GM12878 (cell line): Measurements from ENCODE around the gene GLS. TPM values are rescaled to one million over a fixed set of nuclear protein-coding genes. Genes with fewer than 3 reads are reported as not detected.

ENCODE experiments used
- ATAC-seq: fragments of 200-7000 bp; cut with Tn5 transposase; 3 replicates; pipeline ENCODE4 v1.9.1; 2020; ENCODE audit warnings: mild to moderate bottlenecking, moderate library complexity
- BruUV-seq: library from RNA; stranded (reverse); fragments of 400-500 nt; replicated peaks from 2 replicates; lab custom pipeline; 2021; lab: Mats Ljungman, UMichigan
- CTCF ChIA-PET: fragments of 300-600 bp; sonication (Branson Sonifier 250); formaldehyde crosslinking; extraction: SDS; loops from one replicate; lab custom pipeline; 2021; ENCODE audit warnings: inconsistent platforms; lab: Yijun Ruan, JAX
- POLR2A ChIA-PET: fragments of 350-600 bp; formaldehyde crosslinking; extraction: SDS; loops from one replicate; lab custom pipeline; 2021; ENCODE audit warnings: inconsistent platforms; lab: Charles Lee
- RAD21 ChIA-PET: fragments of 300-600 bp; sonication (Branson Sonifier 250); formaldehyde crosslinking; loops from one replicate; lab custom pipeline; 2023; ENCODE audit warnings: antibody characterized with exemption; ENCODE audit not compliant: unreplicated experiment; lab: Charles Lee
- SMC1A ChIA-PET: fragments of 300-600 bp; sonication (Branson Sonifier 250); formaldehyde crosslinking; loops from one replicate; lab custom pipeline; 2023; ENCODE audit not compliant: unreplicated experiment, uncharacterized antibody; lab: Charles Lee
- DNase-seq: peaks from one replicate; pipeline ENCODE4 v3.0.0-alpha.2; 2011; ENCODE audit warnings: low read depth, low spot score
- FAIRE-seq: peaks from 3 replicates; lab custom pipeline; 2011; peaks lifted over from hg19 to GRCh38; lab: Jason Lieb, UNC
- H2AFZ ChIP-seq: 2 replicates; pipeline ENCODE4 v1.6.0; 2011; ENCODE audit warnings: low read depth, low read length, control low read depth; ENCODE audit not compliant: control insufficient read depth
- H3K27ac ChIP-seq: 2 replicates; pipeline ENCODE4 v1.5.1; 2011; ENCODE audit warnings: control low read depth; ENCODE audit not compliant: control insufficient read depth, insufficient read depth
- H3K27me3 ChIP-seq, 2 experiments: replicated peaks in 1 of 2; 2 replicates each; pipeline versions ENCODE4 v1.6.0 to v1.6.1; 2011; ENCODE audit warnings: low read length in 1 of 2; ENCODE audit not compliant: control insufficient read depth in 2 of 2, insufficient read depth in 2 of 2
- H3K36me3 ChIP-seq, 2 experiments: 2 replicates each; pipeline ENCODE4 v1.5.1; 2011; ENCODE audit warnings: low read length in 1 of 2; ENCODE audit not compliant: control insufficient read depth in 2 of 2, insufficient read depth in 2 of 2
- H3K4me1 ChIP-seq: 2 replicates; pipeline ENCODE4 v1.6.1; 2011; ENCODE audit warnings: mild to moderate bottlenecking, low read length, moderate library complexity, mixed read lengths; ENCODE audit not compliant: control insufficient read depth, insufficient read depth
- H3K4me2 ChIP-seq: 2 replicates; pipeline ENCODE4 v1.6.0; 2011; ENCODE audit warnings: control low read depth; ENCODE audit not compliant: control insufficient read depth, insufficient read depth
- H3K4me3 ChIP-seq: fragments of 200-600 bp; sonication (generic); 2 replicates; pipeline ENCODE4 v1.5.1; 2016
- H3K79me2 ChIP-seq: 2 replicates; pipeline ENCODE4 v1.6.0; 2011; ENCODE audit warnings: low read length; ENCODE audit not compliant: control insufficient read depth, insufficient read depth
- H3K9ac ChIP-seq: 2 replicates; pipeline ENCODE4 v1.8.0; 2011; ENCODE audit warnings: low read length, control low read depth, mixed read lengths; ENCODE audit not compliant: control insufficient read depth, insufficient read depth
- H3K9me3 ChIP-seq: replicated peaks from 3 replicates; pipeline ENCODE4 v1.5.1; 2011; ENCODE audit warnings: mild to moderate bottlenecking, low read length; ENCODE audit not compliant: control insufficient read depth, insufficient read depth
- H4K20me1 ChIP-seq: 2 replicates; pipeline ENCODE4 v1.6.0; 2011; ENCODE audit not compliant: control insufficient read depth, insufficient read depth
- NRF1 ChIP-seq: conservative IDR thresholded peaks from 2 replicates; pipeline ENCODE4 v1.6.1; 2011; ENCODE audit warnings: mild to moderate bottlenecking, low read depth, low read length, improper control_type of control experiment
- PAX5 ChIP-seq: IDR thresholded peaks from 2 replicates; pipeline ENCODE4 v1.6.1; 2011; ENCODE audit warnings: low read depth, low read length, borderline replicate concordance
- PAX8 ChIP-seq: fragments of 450-650 bp; IDR thresholded peaks from 2 replicates; pipeline ENCODE4 v1.6.1; 2017; ENCODE audit warnings: mild to moderate bottlenecking, moderate library complexity
- POLR2A ChIP-seq: IDR thresholded peaks from 2 replicates; pipeline ENCODE4 v1.6.1; 2011; ENCODE audit warnings: low read depth, mild to moderate bottlenecking, low read length
- POLR2AphosphoS5 ChIP-seq: IDR thresholded peaks from 2 replicates; pipeline ENCODE4 v1.6.1; 2011; ENCODE audit warnings: mild to moderate bottlenecking, low read length, inconsistent platforms
- RUNX3 ChIP-seq: IDR thresholded peaks from 2 replicates; pipeline ENCODE4 v1.6.1; 2012; ENCODE audit warnings: low read length, inconsistent platforms
- SP1 ChIP-seq: IDR thresholded peaks from one replicate; pipeline ENCODE4 v1.6.1; 2011; ENCODE audit warnings: low read depth, low read length
- SREBF2 ChIP-seq: IDR thresholded peaks from 2 replicates; pipeline ENCODE4 v1.6.1; 2012; ENCODE audit warnings: mild to moderate bottlenecking, low read length
- YY1 ChIP-seq: IDR thresholded peaks from 2 replicates; pipeline ENCODE4 v1.6.1; 2011; ENCODE audit warnings: low read depth, mild to moderate bottlenecking, low read length
- WGBS: methylation state at CpG from one replicate; pipeline ENCODE4 v1.1.6; 2016; ENCODE audit warnings: low lambda C conversion rate; ENCODE audit not compliant: insufficient replicate concordance, insufficient coverage; ENCODE audit errors: missing lambda C conversion rate; 5-methylcytosine and 5-hydroxymethylcytosine counted together
- in situ Hi-C: fragments of 300-500 bp; cut with MboI; formaldehyde crosslinking; loops from 9 replicates; pipeline ENCODE4 v1.14.3; 2018; ENCODE audit warnings: mixed read lengths
- intact Hi-C: fragments of 100-400 bp; cut with micrococcal nuclease; formaldehyde crosslinking; loops from one replicate; pipeline ENCODE4 v1.14.2; 2022; ENCODE audit not compliant: unreplicated experiment
- polyA plus RNA-seq, 11 experiments: library from polyadenylated mRNA; depleted of rRNA in 4 of 11; unstranded in 6 of 11; stranded (reverse) in 5 of 11; fragments of >200 nt; fragmentation: Nextera tagmentation in 4 of 11; fragmentation: Illumina TruSeq in 1 of 11; extraction: Ambion mirVana in 4 of 11; extraction: Trizol in 1 of 11; gene quantifications; 1 replicate in 1 of 11; 2 replicates in 10 of 11; pipeline versions ENCODE4 v1.2.1 to v1.2.3, GENCODE V29; 2011 to 2016; ENCODE audit warnings: inconsistent platforms in 2 of 11, missing spikeins in 2 of 11, low read depth in 1 of 11
- total RNA-seq, 4 experiments: library from RNA; depleted of rRNA in 3 of 4; stranded (reverse); fragments of >200 nt in 3 of 4; fragmentation: Illumina TruSeq in 1 of 4; extraction: Trizol in 1 of 4; gene quantifications; 2 replicates each; pipeline versions ENCODE4 v1.2.1 to v1.2.3, GENCODE V29; 2013 to 2021

The GLS gene
- total and polyA plus RNA-seq, 10 of the 15 experiments (the other 5 are each of a cell fraction or from before 2014, with no cell fraction given) = 15.7 to 145 (median 70.8) TPM

GRCh38 chr2:190987116-190987515, 106.5 kb downstream of the GLS start:
- RAD21 ChIA-PET = no interaction called here
- POLR2A ChIA-PET = interaction anchor here (1.0 to 1.3 kb wide), 2 partner anchors 8 to 15 kb away, joined by 3 to 4 read pairs; no protein-coding TSS in a partner anchor
- Histone ChIP-seq H3K36me3 (peaks cover 42 to 84% of the 10 kb centered on the region in 2 experiments), H3K27me3 (no peaks in the 10 kb centered on the region), H4K20me1 (peaks cover 9% of the 10 kb centered on the region), H3K4me1 (no peaks in the 10 kb centered on the region), H3K4me2 (no peak overlapping the region), H2AFZ (no peak overlapping the region), H3K4me3 (no peak overlapping the region), H3K27ac (no peak overlapping the region), H3K9me3 (no peaks in the 10 kb centered on the region), H3K9ac (no peak overlapping the region), H3K79me2 (peaks cover 1% of the 10 kb centered on the region)
- in situ Hi-C loops (no loop called here), intact Hi-C loops (no loop called here)
- CTCF ChIA-PET = interaction anchor here (0.5 to 1.3 kb wide), 4 partner anchors 13 to 514 kb away, joined by 3 to 7 read pairs (median 4); no protein-coding TSS in a partner anchor
- 100% methylated on average over 1 of the region's 1 CpG for WGBS
- FAIRE-seq (no peak), DNase-seq (no peak), ATAC-seq (no peak)
- TF ChIP-seq PAX8 (no peak), SP1 (no peak), POLR2AphosphoS5 (peak; percentile 9; the same call in 1 of the 2 replicates), RUNX3 (no peak)
- no TSS peak for BruUV-seq
- SMC1A ChIA-PET = interaction anchor here (0.8 to 1.2 kb wide), 5 partner anchors 12 to 32 kb away, joined by 3 to 6 read pairs (median 3); no protein-coding TSS in a partner anchor

DNA sequence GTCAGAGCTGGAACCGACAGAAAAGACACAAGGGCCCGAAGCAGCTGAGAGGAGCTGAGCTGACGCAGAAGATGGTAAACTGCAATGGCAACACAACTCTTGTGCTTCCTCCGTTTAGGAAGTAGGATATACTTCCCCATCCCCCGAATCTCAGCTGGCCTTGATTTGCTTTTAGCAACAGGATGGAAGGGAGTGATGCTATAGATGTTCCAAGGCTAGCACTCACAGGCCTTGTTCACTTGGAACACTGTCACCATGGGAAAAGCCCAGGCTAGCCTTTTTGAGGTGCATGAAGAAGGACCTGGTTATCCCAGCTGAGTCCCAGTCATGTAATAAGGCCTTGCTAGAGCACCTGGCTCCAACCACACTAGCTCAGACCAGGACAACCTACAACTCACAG, 107.3 kb downstream of the GLS start:
- no TSS peak for BruUV-seq
- peaks cover 9% of the 10 kb centered on the region for H4K20me1 ChIP-seq
- in situ Hi-C loops = no loop called here
- no peak overlapping the region for H3K4me3 ChIP-seq
- no peak overlapping the region for H3K27ac ChIP-seq
- 100% methylated on average over 5 of the region's 5 CpGs for WGBS
- peak; percentile 76 for TF ChIP-seq POLR2AphosphoS5
- no peak for TF ChIP-seq SREBF2
- TF ChIP-seq PAX5 = no peak
- TF ChIP-seq POLR2A = peak; percentile 71
- TF ChIP-seq NRF1 = no peak
- no peak for TF ChIP-seq YY1
- DNase-seq (no peak), ATAC-seq (no peak), FAIRE-seq (no peak)
- no peak overlapping the region for H3K4me2 ChIP-seq
- peaks cover 39 to 79% of the 10 kb centered on the region in 2 experiments for H3K36me3 ChIP-seq
- ChIA-PET CTCF (interaction anchor here (1.0 to 1.4 kb wide), 5 partner anchors 14 to 41 kb away, joined by 3 to 7 read pairs (median 3); no protein-coding TSS in a partner anchor), SMC1A (interaction anchor here (0.8 to 1.2 kb wide), 5 partner anchors 12 to 31 kb away, joined by 3 to 6 read pairs (median 3); no protein-coding TSS in a partner anchor), RAD21 (interaction anchor here (0.7 kb wide), 1 partner anchor 12 kb away, joined by 3 read pairs; no protein-coding TSS in a partner anchor), POLR2A (interaction anchor here (0.5 to 1.2 kb wide), 5 partner anchors 8 to 1879 kb away, joined by 3 to 6 read pairs (median 4); partner anchors contain the start of gene STAT1)
- intact Hi-C loops = no loop called here
- H2AFZ ChIP-seq = no peak overlapping the region
- H3K4me1 ChIP-seq = no peaks in the 10 kb centered on the region
- no peaks in the 10 kb centered on the region for H3K27me3 ChIP-seq
- peaks cover 1% of the 10 kb centered on the region for H3K79me2 ChIP-seq
- H3K9ac ChIP-seq = no peak overlapping the region
- no peaks in the 10 kb centered on the region for H3K9me3 ChIP-seq
